HG02798 (cell line): ENCODE results near the gene NCDN.

Experiments used
- ATAC-seq: cut with Tn5 transposase; IDR thresholded peaks from one replicate; pipeline ENCODE4 v1.9.1; 2021; ENCODE audit warnings: mild to moderate bottlenecking; ENCODE audit not compliant: unreplicated experiment, poor library complexity

NCDN gene

DNA sequence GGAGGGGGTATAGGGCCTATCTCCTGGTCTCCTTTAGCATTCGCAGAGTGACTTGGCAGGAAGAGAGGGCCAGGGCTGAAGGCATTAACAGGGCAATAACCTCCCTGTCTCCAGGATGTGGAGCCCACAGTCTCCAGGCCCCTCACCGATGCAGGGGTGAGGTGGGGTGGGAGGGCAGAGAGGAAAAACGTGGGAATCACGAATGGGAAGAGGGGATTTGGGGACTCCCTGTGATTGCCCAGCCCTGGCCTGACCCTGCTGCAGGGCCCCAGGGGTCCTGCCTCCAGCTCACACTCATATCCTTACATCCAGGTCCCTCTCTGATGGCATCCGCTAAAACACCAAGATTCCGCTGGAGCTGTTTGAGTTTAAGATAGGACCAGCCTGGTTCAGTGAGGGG, 30.1 kb downstream of the NCDN start:
- no peak for ATAC-seq

DNA sequence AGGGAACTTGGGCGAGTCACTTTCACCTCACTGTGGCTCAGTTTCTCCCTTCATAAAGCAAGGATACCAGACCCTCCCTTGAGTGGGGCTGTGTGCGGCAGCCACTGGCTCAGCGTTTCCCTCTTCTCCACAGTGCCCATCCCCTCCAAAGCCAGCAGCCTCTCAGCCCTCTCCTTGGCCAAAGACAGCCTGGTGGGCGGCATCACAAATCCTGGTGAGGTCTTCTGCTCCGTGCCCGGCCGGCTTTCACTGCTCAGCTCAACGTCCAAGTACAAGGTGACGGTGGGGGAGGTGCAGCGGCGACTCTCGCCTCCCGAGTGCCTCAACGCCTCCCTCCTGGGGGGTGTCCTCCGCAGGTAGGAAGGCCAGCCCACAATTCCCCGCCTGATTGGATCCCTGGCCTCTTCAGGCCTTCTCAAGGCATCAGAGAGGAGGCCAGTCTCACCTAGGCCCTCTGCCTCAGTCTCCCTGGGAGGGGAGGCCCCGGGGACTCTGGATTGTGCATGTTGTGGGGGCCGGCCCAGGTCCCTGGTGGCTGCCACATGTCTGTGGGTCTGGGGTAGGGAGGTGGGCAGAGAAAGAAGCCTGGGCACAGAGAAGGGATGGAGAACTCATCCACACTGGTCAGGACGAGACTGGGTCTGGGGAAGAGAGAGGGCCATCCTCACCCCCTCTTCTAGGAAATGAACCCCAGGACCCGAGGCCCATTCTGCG, 30.8 kb downstream of the NCDN start:
- ATAC-seq, result no peak

DNA sequence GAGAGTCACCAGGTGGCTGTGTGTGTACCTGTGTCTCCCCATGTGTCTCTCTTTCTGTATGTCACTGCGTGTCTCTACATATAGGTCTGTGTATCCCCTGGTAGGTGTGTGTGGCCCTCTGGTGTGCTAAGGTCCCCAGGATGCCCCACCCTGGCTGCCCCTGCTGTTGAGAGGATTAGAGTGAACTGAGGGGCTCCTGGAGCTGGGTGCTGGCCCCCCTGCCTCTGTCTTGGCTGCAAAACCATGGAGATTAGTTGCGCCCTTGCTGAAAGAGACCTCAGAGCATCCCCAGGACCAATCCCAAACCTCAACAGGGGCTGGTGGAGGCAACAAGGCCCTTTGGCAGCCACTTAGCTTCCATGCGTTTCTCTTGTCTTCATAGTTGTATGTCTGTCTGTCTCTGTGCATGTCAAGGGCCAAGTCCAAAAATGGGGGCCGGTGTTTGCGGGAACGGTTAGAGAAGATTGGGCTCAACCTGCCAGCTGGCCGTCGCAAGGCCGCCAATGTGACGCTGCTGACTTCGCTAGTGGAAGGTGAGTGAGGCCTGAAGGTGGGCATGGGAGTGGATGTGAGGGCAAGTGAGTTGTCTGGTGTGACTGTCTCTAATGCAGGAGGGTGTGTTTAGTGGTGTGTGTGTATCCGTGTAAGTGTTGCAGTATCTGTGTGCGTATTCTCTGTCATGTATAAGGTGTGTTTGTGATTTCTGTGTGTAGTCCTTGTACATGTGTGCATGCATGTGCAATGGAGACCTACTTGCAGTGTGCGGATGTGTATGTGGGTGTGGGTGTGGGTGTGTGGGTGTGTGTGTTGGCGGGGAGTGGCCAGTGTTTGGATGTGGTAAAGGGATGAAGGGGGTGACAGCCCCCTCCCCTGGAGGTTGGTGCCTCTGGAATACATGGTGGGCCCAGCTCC, 32.2 kb downstream of the NCDN start:
- no peak for ATAC-seq

- no peak for ATAC-seq
Measured at GRCh38 chr1:35590476-35591040, 33.0 kb downstream of the NCDN start.

DNA sequence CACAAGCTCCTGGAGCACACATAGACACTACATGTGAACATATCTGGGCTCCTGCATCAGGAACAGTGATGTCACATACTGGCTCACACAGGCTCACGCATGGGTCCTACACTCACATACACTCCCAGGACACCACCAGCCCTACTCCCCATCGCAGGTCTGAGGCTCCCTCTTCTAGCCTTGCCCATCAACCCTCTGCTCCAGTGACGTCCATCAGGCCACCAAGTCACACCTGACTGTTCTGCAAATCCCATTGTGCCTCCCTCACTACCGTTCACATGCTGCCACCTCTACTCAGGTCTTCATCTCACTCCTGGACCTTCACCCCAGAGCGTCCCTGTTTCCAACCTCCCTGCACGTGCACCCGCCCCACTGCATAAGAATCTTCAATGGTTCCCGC, 33.6 kb downstream of the NCDN start:
- ATAC-seq, result no peak

DNA sequence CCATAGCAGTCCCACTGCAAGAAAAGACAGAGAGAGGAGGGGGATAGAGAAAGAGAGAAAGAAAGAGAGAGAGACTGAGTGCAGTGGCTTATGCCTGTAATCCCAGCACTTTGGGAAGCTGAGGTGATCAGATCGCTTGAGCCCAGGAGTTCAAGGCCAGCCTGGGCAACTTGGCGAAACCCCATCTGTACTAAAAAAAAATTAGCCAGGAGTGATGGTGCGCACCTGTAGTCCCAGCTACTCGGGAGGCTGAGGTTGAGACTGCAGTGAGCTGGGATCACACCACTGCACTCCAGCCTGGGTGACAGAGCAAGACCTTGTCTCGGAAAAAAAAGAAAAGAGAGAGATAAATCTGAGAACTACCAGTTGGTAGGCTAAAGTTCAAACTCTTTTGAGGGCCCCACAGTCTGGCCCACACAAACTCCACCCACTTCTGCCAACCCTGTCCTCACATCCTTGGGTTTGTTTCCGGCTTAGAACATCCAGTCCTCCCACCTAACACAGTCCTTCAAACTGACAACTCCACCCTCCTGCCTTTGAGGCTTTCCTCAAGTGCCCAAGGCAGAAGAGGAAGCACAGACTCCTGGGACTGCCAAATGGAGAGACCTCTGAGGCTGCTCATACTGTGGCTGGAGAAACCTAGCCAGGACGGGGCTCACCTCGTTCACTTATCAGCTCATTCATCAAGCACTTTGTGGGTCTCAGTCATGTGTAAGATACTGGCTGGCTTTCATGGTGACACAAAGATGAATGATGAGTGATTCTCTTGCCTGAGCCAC, 35.6 kb downstream of the NCDN start:
- ATAC-seq, result no peak

GRCh38 chr1:35594005-35594760, 36.6 kb downstream of the NCDN start:
- no peak for ATAC-seq

- no peak for ATAC-seq
Measured at GRCh38 chr1:35595684-35596083, 38.1 kb downstream of the NCDN start.

DNA sequence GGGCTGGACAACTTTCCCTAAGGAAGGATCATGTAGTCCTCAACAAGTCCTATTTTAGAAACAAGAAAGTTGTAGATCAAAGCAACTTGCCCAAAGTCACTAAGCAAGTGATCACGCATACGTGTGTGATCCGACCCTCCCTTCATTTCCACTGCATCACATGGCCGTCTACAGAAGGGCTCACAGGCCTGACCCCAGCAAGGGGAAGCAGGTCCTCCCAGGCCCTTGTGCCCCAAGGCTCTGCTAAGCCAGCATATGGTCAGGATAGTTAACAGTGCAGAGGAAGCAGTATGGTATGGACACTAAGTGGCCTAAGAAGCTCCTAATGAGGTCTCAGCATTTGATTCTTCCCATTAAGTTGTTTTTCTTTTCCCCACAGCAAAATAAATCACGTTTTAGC, 40.3 kb downstream of the NCDN start:
- ATAC-seq, result no peak

DNA sequence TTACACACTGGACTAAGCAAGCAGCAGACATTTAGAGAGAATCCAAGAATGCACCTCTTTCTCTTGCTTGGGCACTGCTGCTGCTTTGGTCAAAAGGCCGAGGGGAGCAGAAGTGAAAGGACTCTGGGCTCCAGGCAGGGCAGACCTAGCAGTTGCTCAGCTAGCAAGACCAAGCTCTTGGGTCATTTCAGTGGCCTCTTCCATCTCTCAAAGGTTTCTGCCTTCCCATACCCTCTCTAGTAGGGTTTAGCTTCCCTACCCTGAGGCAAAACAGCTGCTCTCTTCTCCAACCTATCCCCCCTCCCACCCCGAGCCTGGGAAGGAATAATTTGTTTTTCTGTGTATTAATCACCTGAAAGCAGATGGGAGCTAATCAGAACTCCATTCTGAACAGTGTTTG, 41.3 kb downstream of the NCDN start:
- no peak for ATAC-seq

GRCh38 chr1:35599411-35599810, 41.8 kb downstream of the NCDN start:
- ATAC-seq, result no peak

GRCh38 chr1:35600593-35600992, 43.0 kb downstream of the NCDN start:
- no peak for ATAC-seq

DNA sequence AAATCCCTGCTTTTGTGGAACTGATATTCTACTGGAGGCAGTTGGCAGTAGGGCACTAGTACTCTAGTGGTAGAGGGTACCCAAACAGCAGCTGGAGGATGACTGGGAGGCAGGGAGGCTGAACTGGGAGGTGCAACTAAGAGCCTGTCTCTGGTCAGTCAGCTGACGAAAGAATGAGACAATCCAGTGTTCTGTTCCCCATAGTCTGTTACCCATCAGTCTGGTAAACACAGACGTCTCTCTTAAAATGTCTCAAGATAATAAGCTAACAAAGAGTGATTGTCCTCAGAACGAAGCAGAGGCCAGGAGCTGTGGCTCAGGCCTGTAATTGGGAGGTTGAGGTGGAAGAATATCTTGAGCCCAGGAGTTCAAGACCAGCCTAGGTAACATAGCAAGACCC, 45.9 kb downstream of the NCDN start:
- no peak for ATAC-seq

DNA sequence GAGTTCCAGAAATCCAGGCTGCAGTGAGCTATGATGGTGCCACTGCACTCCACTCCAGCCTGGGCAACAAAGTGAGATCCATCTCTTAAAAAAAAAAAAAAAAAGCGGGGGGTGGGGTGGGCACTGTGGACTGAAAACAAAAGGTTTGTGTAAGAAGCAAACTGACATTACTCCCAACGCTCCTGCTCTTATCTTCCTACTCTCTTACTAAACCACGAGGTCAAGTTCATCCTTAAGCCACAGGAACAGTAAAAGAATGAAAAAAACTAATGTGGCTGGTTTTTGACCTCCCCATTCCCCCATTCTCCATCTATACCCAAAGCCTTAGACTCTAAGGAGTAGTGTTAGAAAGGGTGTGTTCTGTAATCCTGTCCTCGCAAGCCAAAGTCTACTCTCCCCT, 46.3 kb downstream of the NCDN start:
- no peak for ATAC-seq

- ATAC-seq, result no peak
Measured at GRCh38 chr1:35605071-35605866, 47.7 kb downstream of the NCDN start.

- no peak for ATAC-seq
Measured at GRCh38 chr1:35605867-35606182, 48.2 kb downstream of the NCDN start.

DNA sequence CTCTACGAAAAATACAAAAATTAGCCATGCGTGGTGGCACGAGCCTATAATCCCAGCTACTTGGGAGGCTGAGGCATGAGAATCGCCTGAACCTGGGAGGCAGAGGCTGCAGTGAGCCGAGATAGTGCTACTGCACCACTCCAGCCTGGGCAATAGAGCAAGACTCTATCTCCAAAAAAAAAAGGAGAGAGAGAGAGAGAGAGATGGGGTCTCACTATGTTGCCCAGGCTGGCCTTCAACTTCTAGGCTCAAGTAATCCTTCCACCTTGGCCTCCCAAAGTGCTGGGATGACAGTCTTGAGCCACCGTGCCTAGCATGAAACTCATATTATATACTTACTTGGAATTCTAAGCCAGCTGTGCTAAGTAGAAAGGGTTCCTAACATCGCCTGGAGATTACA, 54.1 kb downstream of the NCDN start:
- no peak for ATAC-seq

DNA sequence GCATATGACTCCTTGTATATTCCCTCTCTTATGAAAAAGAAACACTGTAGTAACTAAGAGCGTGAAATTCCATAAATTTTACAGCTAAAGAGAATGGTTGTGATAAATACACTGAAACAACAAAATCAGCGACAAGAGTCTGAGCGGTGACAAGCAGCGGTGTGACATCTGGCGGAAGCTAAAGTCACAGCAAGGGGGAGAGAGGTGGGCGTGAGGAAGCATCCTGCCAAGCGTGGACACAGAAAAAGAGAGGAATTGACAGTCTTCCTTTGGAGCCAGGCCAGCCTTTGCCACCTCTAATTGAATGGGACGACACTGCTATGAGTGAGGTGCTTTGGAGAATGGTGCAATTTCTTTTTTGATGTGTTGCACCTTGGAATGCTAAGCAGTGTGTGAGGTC, 57.8 kb downstream of the NCDN start:
- ATAC-seq, result no peak
